OCI-LY1 (cell line): ENCODE data around the gene SLC22A23.

Experiments
- H2AFZ ChIP-seq: fragments of 200-600 bp; sonication (generic), shearing (Covaris generic); 2 replicates; pipeline ENCODE4 v1.6.0; 2014; ENCODE audit warnings: antibody characterized with exemption, mild to moderate bottlenecking, low read length
- H3F3A ChIP-seq: fragments of 200-600 bp; sonication (generic), shearing (Covaris generic); 2 replicates; pipeline ENCODE4 v1.6.0; 2014; ENCODE audit warnings: mild to moderate bottlenecking, antibody characterized with exemption, low read length, moderate library complexity; ENCODE audit not compliant: insufficient read depth
- H3K27ac ChIP-seq: fragments of 200-600 bp; sonication (generic); 2 replicates; pipeline ENCODE4 v1.5.1; 2014; ENCODE audit warnings: low read length, mixed run types, mild to moderate bottlenecking, low read depth; ENCODE audit not compliant: poor library complexity, severe bottlenecking
- H3K27me3 ChIP-seq: fragments of 200-600 bp; sonication (generic); 2 replicates; pipeline ENCODE4 v1.6.0; 2014; ENCODE audit warnings: antibody characterized with exemption, mild to moderate bottlenecking, low read length, moderate library complexity; ENCODE audit not compliant: insufficient read depth
- H3K36me3 ChIP-seq: fragments of 200-600 bp; sonication (generic); 2 replicates; pipeline ENCODE4 v1.6.1; 2014; ENCODE audit warnings: mild to moderate bottlenecking, antibody characterized with exemption, low read length, moderate library complexity, mixed read lengths; ENCODE audit not compliant: insufficient read depth
- H3K4me1 ChIP-seq: fragments of 200-600 bp; sonication (generic); 2 replicates; pipeline ENCODE4 v1.5.1; 2014; ENCODE audit warnings: mild to moderate bottlenecking, low read length, moderate library complexity; ENCODE audit not compliant: insufficient read depth, severe bottlenecking
- H3K4me2 ChIP-seq: fragments of 200-600 bp; sonication (generic), shearing (Covaris generic); 2 replicates; pipeline ENCODE4 v1.6.1; 2014; ENCODE audit warnings: low read length
- H3K4me3 ChIP-seq: fragments of 200-600 bp; sonication (generic); 2 replicates; pipeline ENCODE4 v1.5.1; 2014; ENCODE audit warnings: low read length, low read depth, mild to moderate bottlenecking, mixed read lengths; ENCODE audit not compliant: poor library complexity, severe bottlenecking
- H3K79me2 ChIP-seq: fragments of 200-600 bp; shearing (Covaris generic); 2 replicates; pipeline ENCODE4 v1.6.1; 2016; ENCODE audit warnings: mixed run types, low read length, mixed read lengths; ENCODE audit not compliant: insufficient read depth
- H3K9ac ChIP-seq: fragments of 200-600 bp; sonication (generic), shearing (Covaris generic); 2 replicates; pipeline ENCODE4 v1.6.1; 2014; ENCODE audit warnings: mild to moderate bottlenecking, low read length, mixed read lengths
- H3K9me2 ChIP-seq: fragments of 200-600 bp; sonication (generic), shearing (Covaris generic); 2 replicates; pipeline ENCODE4 v1.6.1; 2014; ENCODE audit warnings: low read depth, mild to moderate bottlenecking, low read length, mixed read lengths
- H3K9me3 ChIP-seq: fragments of 200-600 bp; shearing (Covaris generic); 2 replicates; pipeline ENCODE4 v1.6.1; 2014; ENCODE audit warnings: low read length, mixed read lengths
- H4K20me1 ChIP-seq: fragments of 200-600 bp; sonication (generic), shearing (Covaris generic); 2 replicates; pipeline ENCODE4 v1.6.0; 2016; ENCODE audit warnings: mild to moderate bottlenecking, low read length; ENCODE audit not compliant: insufficient read depth
- CTCF ChIP-seq: fragments of 200-600 bp; sonication (generic), shearing (Covaris generic); IDR thresholded peaks from 2 replicates; pipeline ENCODE4 v1.5.1; 2017; ENCODE audit warnings: mild to moderate bottlenecking, antibody characterized with exemption, low read length, moderate library complexity, mixed read lengths
- EZH2 ChIP-seq: fragments of 200-600 bp; sonication (generic), shearing (Covaris generic); IDR thresholded peaks from 2 replicates; pipeline ENCODE4 v1.8.0; 2017; ENCODE audit warnings: borderline replicate concordance, mixed run types, mild to moderate bottlenecking, antibody characterized with exemption, low read length, moderate library complexity, mixed read lengths

SLC22A23 gene

GRCh38 chr6:3371222-3371949 is 85.5 kb downstream of the SLC22A23 start:
- no peaks in the 10 kb centered on the region for H3K4me1 ChIP-seq
- H3K9ac ChIP-seq = no peak overlapping the region
- H3K27ac ChIP-seq = no peak overlapping the region
- no peaks in the 10 kb centered on the region for H3K9me2 ChIP-seq
- H3K27me3 ChIP-seq = no peaks in the 10 kb centered on the region
- H3K4me2 ChIP-seq = no peak overlapping the region
- H3K79me2 ChIP-seq = no peaks in the 10 kb centered on the region
- H3K36me3 ChIP-seq = no peaks in the 10 kb centered on the region
- no peak for TF ChIP-seq EZH2
- no peak for TF ChIP-seq CTCF
- no peaks in the 10 kb centered on the region for H3K9me3 ChIP-seq
- no peak overlapping the region for H2AFZ ChIP-seq
- no peak overlapping the region for H3K4me3 ChIP-seq
- no peaks in the 10 kb centered on the region for H3F3A ChIP-seq
- no peaks in the 10 kb centered on the region for H4K20me1 ChIP-seq

GRCh38 chr6:3370361-3371221 is 86.3 kb downstream of the SLC22A23 start:
- no peaks in the 10 kb centered on the region for H3K9me2 ChIP-seq
- no peaks in the 10 kb centered on the region for H3K79me2 ChIP-seq
- no peak overlapping the region for H3K4me3 ChIP-seq
- no peaks in the 10 kb centered on the region for H3K27me3 ChIP-seq
- no peak overlapping the region for H3K9ac ChIP-seq
- H4K20me1 ChIP-seq = no peaks in the 10 kb centered on the region
- no peak overlapping the region for H2AFZ ChIP-seq
- no peak overlapping the region for H3K4me2 ChIP-seq
- H3K36me3 ChIP-seq = no peaks in the 10 kb centered on the region
- H3K9me3 ChIP-seq = no peaks in the 10 kb centered on the region
- no peaks in the 10 kb centered on the region for H3F3A ChIP-seq
- no peak overlapping the region for H3K27ac ChIP-seq
- no peaks in the 10 kb centered on the region for H3K4me1 ChIP-seq
- TF ChIP-seq EZH2 (no peak), CTCF (no peak)

GRCh38 chr6:3369985-3370360 is 86.9 kb downstream of the SLC22A23 start:
- Histone ChIP-seq H2AFZ (no peak overlapping the region), H3K27ac (no peak overlapping the region), H3K36me3 (no peaks in the 10 kb centered on the region), H3K9me3 (no peaks in the 10 kb centered on the region), H3K9ac (no peak overlapping the region), H4K20me1 (no peaks in the 10 kb centered on the region), H3K27me3 (no peaks in the 10 kb centered on the region), H3K4me2 (no peak overlapping the region), H3F3A (no peaks in the 10 kb centered on the region), H3K9me2 (no peaks in the 10 kb centered on the region), H3K4me1 (no peaks in the 10 kb centered on the region), H3K79me2 (no peaks in the 10 kb centered on the region), H3K4me3 (no peak overlapping the region)
- no peak for TF ChIP-seq EZH2
- TF ChIP-seq CTCF = no peak
